ENCODE data around the gene BAG5. TPM values are rescaled to one million over a fixed set of nuclear protein-coding genes. Genes with fewer than 3 reads are reported as not detected.

BAG5 gene
- total RNA-seq, 1 donor from 2014 or later, result 39.9 TPM

DNA sequence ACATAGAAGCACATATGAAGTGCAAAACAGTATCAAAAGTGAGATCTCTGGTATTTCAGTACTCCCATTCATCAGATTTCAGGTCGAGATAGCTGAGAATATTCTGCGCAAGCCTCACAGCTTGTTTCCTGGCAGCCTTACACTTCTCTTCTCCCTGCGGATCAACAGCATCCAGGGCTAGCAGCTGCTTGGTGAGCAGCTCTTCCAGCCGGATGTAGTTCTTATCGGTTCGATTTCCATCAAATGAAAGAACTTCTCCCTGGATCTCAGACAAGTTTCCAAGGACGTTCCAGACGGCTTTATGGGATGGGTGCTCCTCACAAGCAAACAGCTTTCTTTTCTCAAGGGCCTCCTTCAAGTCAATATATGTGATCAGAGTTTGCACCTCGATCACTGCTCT lies 2.7 kb downstream of the BAG5 start:
- no peak for DNase-seq (ENCODE audit: low spot score)
- H3K4me1 Mint-ChIP-seq (ENCODE audit: unreplicated experiment), result peaks cover 38% of the 10 kb centered on the region
- no peaks in the 10 kb centered on the region for H3K9me3 Mint-ChIP-seq (ENCODE audit: unreplicated experiment)

DNA sequence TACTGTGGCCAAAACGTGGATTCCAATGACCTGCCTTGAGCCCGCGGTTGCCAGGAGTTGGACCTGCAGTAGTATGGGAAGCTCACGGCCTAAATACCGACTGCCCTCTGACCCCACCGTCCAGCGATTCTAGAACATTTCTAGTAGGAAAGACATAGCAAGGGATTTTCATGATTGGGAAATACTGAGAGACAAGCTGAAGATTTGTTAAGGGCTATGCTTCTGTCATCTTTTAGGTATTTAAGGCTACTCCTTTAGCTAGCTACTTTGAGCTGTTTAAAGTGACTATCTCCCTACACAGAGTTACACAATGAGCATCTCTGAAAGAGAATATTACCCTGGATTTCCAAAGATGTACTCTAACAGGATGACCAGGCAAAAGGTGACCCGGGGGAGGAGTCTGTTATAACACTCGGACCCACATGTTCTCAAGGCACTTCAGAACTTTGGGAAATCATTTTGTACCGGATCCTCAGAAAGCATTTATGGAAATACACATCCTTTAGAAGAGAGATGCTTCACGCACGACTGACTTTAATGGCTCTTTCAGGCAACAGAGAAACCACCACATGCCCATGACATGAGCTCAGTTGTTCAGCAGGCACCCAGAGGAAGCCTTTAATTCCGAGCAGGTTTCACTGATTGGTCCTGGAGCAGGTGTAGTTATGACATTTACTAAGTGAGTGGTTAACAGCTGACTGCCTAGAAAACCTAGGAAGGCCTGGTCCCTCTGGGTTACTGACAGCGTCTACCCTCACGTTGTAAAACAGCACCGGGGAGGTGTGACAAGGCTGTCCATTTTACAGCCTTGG lies 4.2 kb downstream of the BAG5 start:
- Mint-ChIP-seq H3K27ac (ENCODE audit: unreplicated experiment) (no peak overlapping the region), H3K4me3 (ENCODE audit: unreplicated experiment) (peak overlapping the region; percentile 60)
- TF ChIP-seq, protein P1, sequence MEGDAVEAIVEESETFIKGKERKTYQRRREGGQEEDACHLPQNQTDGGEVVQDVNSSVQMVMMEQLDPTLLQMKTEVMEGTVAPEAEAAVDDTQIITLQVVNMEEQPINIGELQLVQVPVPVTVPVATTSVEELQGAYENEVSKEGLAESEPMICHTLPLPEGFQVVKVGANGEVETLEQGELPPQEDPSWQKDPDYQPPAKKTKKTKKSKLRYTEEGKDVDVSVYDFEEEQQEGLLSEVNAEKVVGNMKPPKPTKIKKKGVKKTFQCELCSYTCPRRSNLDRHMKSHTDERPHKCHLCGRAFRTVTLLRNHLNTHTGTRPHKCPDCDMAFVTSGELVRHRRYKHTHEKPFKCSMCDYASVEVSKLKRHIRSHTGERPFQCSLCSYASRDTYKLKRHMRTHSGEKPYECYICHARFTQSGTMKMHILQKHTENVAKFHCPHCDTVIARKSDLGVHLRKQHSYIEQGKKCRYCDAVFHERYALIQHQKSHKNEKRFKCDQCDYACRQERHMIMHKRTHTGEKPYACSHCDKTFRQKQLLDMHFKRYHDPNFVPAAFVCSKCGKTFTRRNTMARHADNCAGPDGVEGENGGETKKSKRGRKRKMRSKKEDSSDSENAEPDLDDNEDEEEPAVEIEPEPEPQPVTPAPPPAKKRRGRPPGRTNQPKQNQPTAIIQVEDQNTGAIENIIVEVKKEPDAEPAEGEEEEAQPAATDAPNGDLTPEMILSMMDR (IDR thresholded peaks at IDR 0.05; ENCODE audit: unreplicated experiment), result no peak

More for the DNA sequence above, 2.7 kb downstream of the BAG5 start:
- Mint-ChIP-seq H3K36me3 (ENCODE audit: low read depth, unreplicated experiment) (peaks cover 43% of the 10 kb centered on the region), H3K4me3 (ENCODE audit: unreplicated experiment) (peak overlapping the region; percentile 71), H3K27ac (ENCODE audit: unreplicated experiment) (no peak overlapping the region), H3K27me3 (ENCODE audit: unreplicated experiment) (peaks cover 19% of the 10 kb centered on the region)
- TF ChIP-seq, protein P1 (IDR thresholded peaks at IDR 0.05; ENCODE audit: unreplicated experiment), result no peak

DNA sequence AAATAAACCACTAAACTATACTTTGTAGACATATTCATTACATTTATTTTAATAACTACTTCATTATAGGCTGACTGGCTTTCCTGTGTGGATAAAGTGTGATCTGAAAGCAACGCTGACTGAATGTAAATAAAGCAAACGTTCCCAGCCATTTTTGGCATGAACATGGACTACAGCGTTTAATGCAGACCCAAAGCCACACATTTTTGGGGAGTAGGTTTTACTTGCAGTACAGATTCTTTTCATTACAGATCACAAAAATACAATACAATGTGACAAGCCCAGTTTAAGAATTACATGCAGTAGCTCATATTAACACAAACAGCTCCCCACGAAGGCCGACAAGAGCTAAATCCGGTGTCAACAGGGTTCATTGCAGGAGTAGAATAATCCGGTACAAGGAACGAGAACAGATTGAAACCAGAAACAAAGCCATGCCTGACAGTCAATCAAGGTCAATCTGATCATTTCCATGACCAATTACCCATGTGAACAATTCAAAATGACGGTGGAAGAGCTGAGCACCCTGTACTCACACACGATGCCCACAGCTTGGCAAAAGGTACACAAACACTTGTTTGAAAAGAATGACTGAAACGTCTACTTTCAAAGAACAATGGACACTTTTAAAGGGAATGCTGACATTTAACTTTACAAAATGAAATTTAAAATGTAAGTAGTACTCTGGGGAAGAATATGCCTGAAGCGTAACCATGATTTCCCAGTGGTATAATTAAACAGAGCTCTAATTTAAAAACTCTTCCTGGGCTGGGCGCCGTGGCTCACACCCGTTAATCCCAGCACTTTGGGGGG lies 5.3 kb downstream of the BAG5 start:
- H3K4me1 Mint-ChIP-seq (ENCODE audit: unreplicated experiment), result peaks cover 28% of the 10 kb centered on the region
- H3K4me3 Mint-ChIP-seq (ENCODE audit: unreplicated experiment), result peak overlapping the region; percentile 25
- peak overlapping the region; percentile 36 for H3K27ac Mint-ChIP-seq (ENCODE audit: unreplicated experiment)
- H3K27me3 Mint-ChIP-seq (ENCODE audit: unreplicated experiment), result peaks cover 17% of the 10 kb centered on the region
- H3K9me3 Mint-ChIP-seq (ENCODE audit: unreplicated experiment), result no peaks in the 10 kb centered on the region
- TF ChIP-seq, protein P1 (IDR thresholded peaks at IDR 0.05; ENCODE audit: unreplicated experiment), result no peak
- DNase-seq (ENCODE audit: low spot score), result no peak
- peaks cover 41% of the 10 kb centered on the region for H3K36me3 Mint-ChIP-seq (ENCODE audit: low read depth, unreplicated experiment)

More for the DNA sequence above, 4.2 kb downstream of the BAG5 start:
- Mint-ChIP-seq H3K36me3 (ENCODE audit: low read depth, unreplicated experiment) (peaks cover 42% of the 10 kb centered on the region), H3K27me3 (ENCODE audit: unreplicated experiment) (peaks cover 17% of the 10 kb centered on the region), H3K4me1 (ENCODE audit: unreplicated experiment) (peaks cover 29% of the 10 kb centered on the region), H3K9me3 (ENCODE audit: unreplicated experiment) (no peaks in the 10 kb centered on the region)
- no peak for DNase-seq (ENCODE audit: low spot score)

DNA sequence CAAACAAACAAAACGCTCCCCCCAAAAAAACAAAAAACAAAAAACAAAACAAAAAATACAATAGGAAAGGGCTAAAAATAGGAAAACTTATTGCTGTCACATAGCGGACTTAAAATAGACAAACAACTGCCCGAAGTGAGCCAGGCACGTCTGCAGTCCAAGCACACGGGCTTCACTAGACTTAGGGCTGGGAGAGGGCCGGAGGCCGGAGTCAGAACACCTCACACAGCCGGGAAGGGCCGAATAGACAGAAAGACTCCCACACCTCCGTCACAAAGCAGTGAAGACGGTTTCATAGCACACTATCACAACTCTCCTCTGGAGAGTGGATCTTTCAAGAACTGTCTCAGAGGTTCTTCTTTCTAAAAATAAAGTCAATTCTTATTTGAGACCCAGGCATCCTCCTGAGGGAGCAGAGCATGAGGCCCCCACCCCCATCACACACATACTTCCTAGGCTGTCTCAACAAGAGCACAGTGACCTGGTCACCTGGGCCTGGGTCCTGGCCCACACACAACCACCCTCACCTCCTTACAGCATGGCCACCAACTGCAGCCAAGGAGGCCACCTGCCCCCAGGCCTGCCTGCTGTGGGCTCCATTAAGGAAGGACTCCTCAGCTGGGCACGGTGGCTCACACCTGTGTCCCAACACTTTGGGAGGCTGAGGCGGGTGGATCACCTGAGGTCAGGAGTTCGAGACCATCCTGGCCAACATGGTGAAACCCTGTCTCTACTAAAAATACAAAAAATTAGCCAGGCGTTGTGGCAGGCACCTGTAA lies 6.7 kb downstream of the BAG5 start:
- TF ChIP-seq, protein P1 (IDR thresholded peaks at IDR 0.05; ENCODE audit: unreplicated experiment), result no peak
- Mint-ChIP-seq H3K4me1 (ENCODE audit: unreplicated experiment) (peaks cover 21% of the 10 kb centered on the region), H3K9me3 (ENCODE audit: unreplicated experiment) (no peaks in the 10 kb centered on the region), H3K27me3 (ENCODE audit: unreplicated experiment) (peaks cover 8% of the 10 kb centered on the region), H3K27ac (ENCODE audit: unreplicated experiment) (no peak overlapping the region), H3K4me3 (ENCODE audit: unreplicated experiment) (no peak overlapping the region), H3K36me3 (ENCODE audit: low read depth, unreplicated experiment) (peaks cover 36% of the 10 kb centered on the region)
- no peak for DNase-seq (ENCODE audit: low spot score)
